HG03280 (cell line): ENCODE results near the gene NSMF.

Experiments used
- ATAC-seq: cut with Tn5 transposase; IDR thresholded peaks from one replicate; pipeline ENCODE4 v1.9.1; 2021; ENCODE audit warnings: mild to moderate bottlenecking, moderate library complexity; ENCODE audit not compliant: unreplicated experiment

Gene NSMF

DNA sequence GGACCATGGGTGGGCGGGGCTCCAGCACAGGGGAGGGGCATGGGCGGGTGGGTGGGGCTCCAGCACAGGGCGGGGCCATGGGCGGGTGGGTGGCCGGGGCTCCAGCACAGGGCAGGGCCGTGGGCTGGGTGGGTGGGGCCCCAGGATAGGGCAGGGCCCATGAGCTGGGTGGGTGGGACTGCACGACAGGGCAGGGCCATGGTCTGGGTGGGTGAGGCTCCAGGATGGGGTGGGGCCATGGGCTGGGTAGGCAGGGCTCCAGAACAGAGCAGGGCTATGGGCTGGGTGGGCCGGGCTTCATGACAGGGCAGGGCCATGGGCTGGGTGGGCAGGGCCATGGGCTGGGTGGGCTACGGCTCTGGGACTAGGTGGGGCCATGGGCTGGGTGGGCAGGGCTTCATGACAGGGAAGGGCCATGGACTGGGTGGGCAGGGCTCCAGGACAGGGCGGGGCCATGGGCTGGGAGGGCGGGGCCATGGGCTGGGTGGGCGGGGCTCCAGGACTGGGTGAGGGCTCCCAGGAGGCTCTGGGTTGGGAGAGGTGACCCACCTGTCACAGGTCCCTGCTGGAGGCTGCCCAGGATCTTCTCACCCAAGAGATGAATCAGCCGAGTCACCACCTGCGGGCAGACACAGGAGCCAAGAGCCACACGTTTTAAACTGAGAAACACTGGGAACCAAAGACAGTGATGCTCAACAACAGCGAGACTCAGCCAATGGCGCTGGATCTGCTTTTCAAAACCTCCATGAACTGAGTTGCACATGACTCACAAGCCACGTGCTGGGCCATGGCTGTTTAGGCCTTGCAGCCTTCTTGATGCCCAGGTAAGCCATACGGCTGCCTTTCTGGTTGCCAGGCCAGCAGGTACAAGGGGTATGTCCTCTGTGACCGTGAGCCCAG lies 33.6 kb upstream of the NSMF start:
- no peak for ATAC-seq

GRCh38 chr9:137491735-137492432 lies 32.8 kb upstream of the NSMF start:
- ATAC-seq: no peak

DNA sequence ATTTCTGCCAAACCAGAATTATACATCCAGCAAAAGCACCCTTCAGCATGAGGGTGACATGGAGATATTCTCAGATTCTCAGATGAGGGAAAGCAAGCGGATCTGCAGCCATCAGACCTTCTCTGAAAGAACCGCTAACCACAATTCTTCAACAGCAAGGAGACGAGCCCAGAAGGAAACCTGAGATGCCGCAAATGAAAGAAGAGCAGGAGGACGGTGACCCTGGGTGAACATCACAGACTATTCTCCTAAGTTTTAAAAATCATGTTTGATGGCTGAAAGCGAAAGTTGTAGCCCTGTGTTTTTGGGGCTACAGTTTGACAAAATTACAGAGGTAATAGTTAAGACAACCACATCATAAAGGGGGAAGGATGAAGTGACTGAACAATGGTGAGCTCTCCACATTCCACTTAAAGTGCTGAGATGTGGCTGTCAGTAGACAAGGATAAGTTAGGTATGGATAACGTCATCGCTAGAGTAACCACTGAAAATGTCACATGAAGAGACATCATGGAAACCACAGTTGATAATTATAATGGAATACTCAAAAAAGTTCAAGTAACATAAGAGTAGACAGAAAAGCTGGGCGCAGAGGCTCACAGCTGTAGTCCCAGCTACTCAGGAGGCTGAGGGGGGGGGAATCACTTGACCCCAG lies 31.5 kb upstream of the NSMF start:
- ATAC-seq: no peak

GRCh38 chr9:137488906-137489305 lies 29.8 kb upstream of the NSMF start:
- no peak for ATAC-seq

- ATAC-seq: no peak
These were observed 29.2 kb upstream of the NSMF start for GRCh38 chr9:137488327-137488653.

DNA sequence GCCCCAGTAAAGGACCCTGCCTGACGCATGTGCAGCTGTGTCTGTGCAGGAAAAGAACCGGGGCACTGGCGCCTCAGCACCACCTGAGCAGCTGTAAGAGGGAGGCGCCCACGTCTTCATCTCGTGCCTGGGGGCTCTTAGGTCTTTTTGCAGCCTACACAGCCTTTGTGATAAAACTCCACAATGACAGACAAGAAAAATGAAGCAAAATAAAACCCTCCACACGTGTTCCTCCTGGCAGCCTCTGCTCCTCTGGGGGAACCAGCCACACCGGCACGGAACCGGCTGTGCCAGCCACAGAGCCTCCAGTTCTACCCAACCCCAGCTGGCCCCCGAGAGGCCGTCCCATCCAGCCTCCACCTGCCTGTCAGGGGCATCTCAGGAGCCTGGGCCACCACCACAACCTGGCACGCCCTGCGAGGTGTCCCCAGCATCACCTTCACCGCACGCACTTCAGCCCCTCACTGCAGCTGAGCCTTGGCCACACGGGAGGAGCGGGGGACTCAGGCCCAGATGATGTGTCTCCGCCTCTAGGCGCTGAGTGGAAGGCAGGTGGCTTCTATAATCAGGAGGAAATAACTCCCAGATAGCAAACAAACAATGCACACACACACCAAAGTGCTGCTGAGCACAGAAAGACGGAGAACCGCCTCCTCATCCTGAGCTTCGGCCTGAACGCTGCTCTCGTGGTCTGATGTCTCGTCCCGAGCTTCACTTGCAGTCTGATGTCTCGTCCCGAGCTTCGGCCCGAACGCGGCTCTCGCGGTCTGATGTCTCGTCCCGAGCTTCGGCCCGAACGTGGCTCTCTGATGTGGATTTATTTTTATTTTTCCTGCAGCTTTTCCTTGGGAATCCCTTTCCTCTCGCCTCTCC lies 28.6 kb upstream of the NSMF start:
- no peak for ATAC-seq

DNA sequence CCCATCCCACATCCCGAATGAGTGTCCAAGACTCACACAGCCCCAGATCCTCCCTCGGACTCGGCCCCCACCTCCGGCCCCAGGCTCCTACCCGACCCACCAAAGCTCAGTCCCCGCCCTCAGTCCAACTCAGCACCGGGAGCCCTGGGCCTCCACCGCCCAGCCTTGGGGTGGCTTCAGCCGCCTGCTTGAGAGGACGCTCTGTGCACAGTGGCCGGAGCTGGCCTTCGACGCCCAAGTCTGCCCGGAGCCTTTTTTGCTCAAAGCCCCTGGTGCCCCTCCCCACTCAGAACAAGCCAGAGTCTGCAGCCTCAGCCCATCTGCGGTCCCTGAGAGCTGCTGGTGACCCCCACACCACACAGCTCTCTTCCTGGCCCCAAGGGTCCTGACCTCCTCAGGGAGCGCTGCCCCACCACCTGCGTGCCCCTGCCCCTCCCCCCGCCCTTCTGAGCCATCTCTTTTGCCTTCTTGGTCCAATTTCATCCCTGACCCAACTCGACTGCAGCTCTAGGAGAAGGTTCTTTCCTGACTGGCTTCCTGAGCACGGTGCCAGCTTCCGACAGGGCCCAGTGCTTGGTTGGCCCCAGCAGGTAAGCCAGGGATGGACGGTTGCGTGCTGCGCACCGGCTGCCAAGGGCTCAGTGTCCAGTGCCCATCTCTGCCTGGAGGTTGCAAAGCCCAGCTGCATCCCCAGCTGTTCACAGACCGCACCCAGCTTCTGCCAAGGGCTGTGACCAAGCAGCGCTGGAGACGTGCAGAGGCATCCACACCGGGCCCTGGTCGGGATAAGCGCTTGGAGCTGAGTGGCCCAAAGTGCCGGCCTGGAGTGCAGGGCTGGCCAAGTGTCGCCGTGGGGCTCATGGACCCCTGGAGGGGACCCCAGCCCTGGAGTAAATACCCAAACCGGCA lies 27.7 kb upstream of the NSMF start:
- ATAC-seq: no peak

GRCh38 chr9:137486141-137486490 lies 27.0 kb upstream of the NSMF start:
- ATAC-seq: no peak

- ATAC-seq: no peak
These were observed 26.4 kb upstream of the NSMF start for GRCh38 chr9:137485343-137486140.

- ATAC-seq: no peak
These were observed 25.6 kb upstream of the NSMF start for GRCh38 chr9:137484551-137485315.

GRCh38 chr9:137482094-137482781 lies 23.1 kb upstream of the NSMF start:
- no peak for ATAC-seq

DNA sequence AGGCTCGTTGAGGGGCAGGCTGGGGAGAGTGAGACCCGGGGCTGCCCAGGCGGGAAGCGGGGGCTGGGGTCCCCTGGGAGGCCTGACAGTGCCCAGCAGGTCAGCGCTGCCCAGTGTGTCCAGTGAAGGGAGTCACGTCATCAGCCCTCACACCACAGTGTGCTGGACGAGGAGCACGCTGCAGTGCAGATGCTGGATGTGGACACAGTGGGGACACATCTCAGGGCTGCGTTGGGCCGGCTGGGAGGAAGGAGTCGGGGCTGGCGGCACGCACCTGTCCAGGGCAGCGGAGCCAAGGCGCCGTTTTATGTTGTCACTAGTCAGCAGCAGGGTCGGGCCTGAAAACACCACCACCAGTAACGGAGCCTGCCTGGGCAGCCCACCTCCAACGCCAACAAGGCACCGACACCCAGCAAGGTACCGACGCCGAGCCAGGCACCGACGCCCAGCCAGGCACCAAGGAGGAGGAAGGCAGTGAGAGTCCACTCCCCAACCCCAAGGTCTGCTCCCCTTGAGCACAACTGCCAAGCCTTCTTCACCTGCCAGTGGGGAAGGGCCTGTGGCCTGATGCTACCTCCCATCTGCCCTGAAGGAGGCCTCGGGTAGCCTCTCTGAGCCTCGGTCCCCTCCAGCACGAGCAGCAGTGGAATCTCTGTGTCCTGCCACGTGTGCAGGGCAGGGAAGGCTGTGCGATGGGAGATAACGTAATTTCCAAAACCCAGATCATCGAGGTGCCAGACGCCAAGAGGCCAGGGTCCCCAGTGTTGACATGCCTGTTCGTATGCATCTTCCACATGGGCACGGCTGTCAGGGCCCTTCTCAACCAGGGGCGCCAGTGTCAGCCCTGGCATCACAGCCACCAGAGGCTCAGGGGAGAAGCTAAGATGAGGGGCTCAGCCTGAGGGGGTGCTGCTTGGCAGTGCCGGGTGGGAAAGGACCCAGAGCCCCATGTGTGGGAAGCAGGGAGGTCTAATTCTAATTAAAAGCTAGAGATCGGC lies 21.9 kb upstream of the NSMF start:
- ATAC-seq: no peak

DNA sequence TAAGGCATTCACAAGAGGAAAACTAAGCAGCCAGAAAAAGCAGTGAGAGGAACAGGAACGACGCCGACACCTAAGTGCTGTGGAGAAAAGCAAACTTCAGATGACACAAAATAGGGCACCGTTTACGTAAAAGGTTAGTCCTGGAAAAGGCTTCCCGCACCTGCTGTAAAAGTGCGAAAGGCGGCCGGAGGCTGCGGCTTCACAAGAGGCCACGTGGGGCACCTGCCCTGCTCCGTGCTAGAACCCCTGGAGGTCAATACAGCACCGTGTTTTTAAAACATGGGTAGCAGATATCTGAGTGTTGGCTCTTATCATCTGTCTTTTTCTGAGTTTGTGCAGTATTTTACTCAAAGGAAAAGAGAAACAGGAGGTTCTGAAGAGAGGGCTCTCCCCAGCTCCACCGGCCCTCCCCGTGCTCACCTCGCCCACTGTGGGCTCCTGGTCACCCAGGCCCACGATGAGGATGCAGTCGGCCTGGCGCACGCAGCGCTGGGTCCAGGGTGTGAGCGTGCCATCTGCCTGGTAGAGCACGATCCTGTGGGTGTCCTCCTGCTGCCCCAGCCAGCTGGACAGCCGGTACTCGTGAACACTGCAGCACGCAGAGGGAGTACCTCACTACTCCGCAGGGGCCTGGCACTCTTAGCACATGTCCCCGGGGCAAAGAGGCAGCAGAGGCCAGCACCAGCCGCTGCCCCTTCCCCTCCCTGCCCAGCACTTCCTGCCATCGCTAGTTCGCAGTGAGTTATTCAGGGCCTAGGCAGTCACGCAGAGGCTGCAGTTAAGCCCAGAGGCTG lies 21.0 kb upstream of the NSMF start:
- ATAC-seq: no peak

- ATAC-seq: no peak
These were observed 20.1 kb upstream of the NSMF start for GRCh38 chr9:137478962-137479861.

DNA sequence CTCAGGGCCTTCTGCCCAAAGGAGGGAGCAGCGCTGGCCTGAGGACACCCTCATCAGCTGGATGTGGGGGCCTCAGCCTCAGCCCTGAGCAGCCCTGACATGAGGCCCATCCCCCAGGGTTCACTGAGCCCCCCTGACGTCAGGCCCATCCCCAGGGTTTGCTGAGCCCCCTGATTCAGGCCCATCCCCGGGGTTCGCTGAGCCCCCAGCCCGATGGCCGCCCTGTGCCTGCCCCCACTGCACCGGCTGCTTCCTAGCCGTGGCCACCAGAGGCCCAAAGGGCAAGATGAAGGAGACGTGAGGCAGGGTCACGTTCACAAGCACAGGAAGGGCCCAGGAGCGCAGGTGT lies 19.5 kb upstream of the NSMF start:
- ATAC-seq: no peak
